ENCODE results near the gene NPNT.

DNA sequence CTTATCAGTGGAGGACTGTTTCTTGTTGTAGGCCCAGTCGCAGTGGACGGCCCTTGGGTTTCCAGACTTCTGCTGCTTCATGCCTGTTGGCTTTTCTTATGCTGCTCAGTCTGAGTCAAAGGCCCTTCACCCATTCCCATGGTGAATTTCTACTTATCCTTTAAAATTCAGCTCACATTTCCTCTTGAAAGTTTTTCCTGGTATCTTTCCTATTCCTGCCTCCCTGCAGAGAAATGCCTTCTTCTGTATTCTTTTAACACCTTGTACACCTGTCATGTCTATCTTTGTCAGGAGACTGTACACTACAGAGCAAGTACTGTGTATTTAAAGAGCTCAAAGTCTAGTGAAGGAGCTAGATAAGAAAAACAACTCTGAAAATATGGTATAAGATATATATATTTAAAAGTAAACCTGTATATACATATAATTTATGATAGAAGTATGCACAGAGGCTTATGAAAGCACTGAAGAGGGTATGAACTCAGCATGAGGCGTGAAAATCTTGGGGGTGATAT, 22.0 kb downstream of the NPNT start:
- TF ChIP-seq, protein P1, sequence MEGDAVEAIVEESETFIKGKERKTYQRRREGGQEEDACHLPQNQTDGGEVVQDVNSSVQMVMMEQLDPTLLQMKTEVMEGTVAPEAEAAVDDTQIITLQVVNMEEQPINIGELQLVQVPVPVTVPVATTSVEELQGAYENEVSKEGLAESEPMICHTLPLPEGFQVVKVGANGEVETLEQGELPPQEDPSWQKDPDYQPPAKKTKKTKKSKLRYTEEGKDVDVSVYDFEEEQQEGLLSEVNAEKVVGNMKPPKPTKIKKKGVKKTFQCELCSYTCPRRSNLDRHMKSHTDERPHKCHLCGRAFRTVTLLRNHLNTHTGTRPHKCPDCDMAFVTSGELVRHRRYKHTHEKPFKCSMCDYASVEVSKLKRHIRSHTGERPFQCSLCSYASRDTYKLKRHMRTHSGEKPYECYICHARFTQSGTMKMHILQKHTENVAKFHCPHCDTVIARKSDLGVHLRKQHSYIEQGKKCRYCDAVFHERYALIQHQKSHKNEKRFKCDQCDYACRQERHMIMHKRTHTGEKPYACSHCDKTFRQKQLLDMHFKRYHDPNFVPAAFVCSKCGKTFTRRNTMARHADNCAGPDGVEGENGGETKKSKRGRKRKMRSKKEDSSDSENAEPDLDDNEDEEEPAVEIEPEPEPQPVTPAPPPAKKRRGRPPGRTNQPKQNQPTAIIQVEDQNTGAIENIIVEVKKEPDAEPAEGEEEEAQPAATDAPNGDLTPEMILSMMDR (IDR thresholded peaks at IDR 0.05): no peak
- TF ChIP-seq POLR2AphosphoS5 (IDR thresholded peaks at IDR 0.05) (no peak), POLR2A (IDR thresholded peaks at IDR 0.05; ENCODE audit: low read depth) (no peak)
